ENCODE results near the gene GRB10.
"Not testable (repeated sequence)": the region's sequence is repeated elsewhere in the genome, so short reads cannot be mapped to it uniquely, and the experiment has no call there.

GRB10 gene

DNA sequence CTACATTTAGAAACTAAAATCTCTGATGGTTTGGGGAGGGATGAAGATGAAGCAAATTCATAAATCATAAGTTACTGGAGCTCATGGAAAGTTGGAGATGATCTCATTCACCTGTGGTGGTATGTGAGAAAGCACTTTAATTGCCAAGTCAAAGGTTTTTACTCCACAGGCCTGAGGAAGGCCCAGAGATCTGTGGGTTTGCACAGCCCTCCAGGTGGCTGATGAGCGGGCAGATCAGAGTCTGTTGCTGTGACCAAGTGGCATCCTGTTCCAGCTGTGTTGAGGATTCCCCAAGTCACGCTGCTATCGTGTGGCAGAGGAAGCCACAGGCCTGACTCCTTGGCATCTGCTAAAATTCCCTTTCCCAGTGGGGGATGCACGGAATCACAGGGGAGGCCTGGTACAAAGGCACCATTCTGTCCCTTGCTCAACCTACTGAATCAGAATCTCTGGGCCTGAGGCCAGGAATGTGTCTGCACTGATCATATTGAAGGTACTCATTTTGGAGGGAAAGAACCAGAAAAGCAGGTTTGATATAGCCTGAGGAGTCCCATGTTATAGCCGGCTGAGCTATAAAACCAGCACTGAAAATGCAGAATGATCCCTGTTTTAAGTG lies 197.8 kb downstream of the GRB10 start:
- DNase-seq (ENCODE audit: low read depth in 3 of 3) = no peak

GRCh38 chr7:50584386-50584785 lies 198.3 kb downstream of the GRB10 start:
- DNase-seq (ENCODE audit: low read depth in 3 of 3) = no peak

GRCh38 chr7:50583295-50583694 lies 199.4 kb downstream of the GRB10 start:
- DNase-seq (ENCODE audit: low read depth in 3 of 3) = not testable (repeated sequence)

GRCh38 chr7:50582271-50582670 lies 200.4 kb downstream of the GRB10 start:
- DNase-seq (ENCODE audit: low read depth in 3 of 3) = not testable (repeated sequence)

DNA sequence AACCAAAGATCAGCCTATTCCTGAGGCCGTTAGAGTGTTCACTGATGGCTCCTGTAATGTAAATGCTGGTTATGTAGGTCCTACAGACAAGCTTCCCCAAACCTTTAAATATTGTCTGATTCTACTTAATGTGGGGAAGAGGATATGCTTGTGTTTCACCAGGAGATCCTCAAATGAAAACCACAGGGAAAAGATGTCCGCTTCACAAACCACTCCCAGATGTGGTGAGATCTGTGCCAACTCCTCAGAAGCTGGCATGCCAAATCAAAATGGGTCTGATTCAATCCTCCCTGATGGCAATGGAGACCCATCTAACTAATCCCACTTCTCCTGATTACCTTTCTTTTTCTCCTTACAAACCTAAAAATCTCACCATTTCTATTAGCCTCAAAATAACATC lies 202.0 kb downstream of the GRB10 start:
- DNase-seq (ENCODE audit: low read depth in 3 of 3) = not testable (repeated sequence)

GRCh38 chr7:50580057-50580456 lies 202.6 kb downstream of the GRB10 start:
- DNase-seq (ENCODE audit: low read depth in 3 of 3) = no peak

GRCh38 chr7:50578105-50578504 lies 204.6 kb downstream of the GRB10 start:
- DNase-seq (ENCODE audit: low read depth in 3 of 3) = not testable (repeated sequence)

DNA sequence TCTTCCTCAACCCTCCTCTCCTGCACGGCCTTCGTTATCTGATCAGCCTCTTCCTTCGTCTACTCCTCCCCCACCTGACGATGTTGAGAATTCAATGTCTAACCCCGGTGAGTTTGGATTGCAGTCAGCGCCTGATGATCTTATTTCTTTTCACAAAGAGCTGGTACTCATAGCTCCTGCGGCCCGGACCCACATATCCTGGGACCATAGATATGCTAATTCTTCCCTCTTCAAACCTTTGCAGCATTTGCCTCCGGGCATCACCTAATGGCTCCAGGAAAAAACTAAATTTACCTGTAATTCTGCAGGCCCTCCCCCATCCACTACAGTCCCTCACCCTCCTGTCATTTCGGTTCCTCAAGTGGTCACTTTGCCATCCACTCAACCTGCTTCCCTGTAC lies 205.1 kb downstream of the GRB10 start:
- DNase-seq (ENCODE audit: low read depth in 3 of 3) = no peak

DNA sequence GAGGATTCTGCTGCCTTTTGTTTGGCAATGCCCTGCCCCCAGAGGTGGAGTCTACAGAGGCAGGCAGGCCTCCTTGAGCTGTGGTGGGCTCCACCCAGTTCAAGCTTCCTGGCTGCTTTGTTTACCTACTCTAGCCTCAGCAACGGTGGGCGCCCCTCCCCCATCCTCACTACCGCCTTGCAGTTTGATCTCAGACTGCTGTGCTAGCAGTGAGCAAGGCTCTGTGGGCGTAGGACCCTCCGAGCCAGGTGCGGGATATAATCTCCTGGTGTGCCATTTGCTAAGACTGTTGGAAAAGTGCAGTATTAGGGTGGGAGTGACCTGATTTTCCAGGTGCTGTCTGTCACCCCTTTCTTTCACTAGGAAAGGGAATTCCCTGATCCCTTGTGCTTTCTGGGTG lies 206.3 kb downstream of the GRB10 start:
- DNase-seq (ENCODE audit: low read depth in 3 of 3) = not testable (repeated sequence)

- DNase-seq (ENCODE audit: low read depth in 3 of 3) = no peak
These were observed 214.9 kb downstream of the GRB10 start for GRCh38 chr7:50567715-50568261.

GRCh38 chr7:50565977-50566376 lies 216.7 kb downstream of the GRB10 start:
- DNase-seq (ENCODE audit: low read depth in 3 of 3) = no peak

GRCh38 chr7:50565559-50565916 lies 217.2 kb downstream of the GRB10 start:
- DNase-seq (ENCODE audit: low read depth in 3 of 3) = no peak

- no peak for DNase-seq (ENCODE audit: low read depth in 3 of 3)
These were observed 217.8 kb downstream of the GRB10 start, which contains the start of gene DDC for GRCh38 chr7:50564640-50565558. DDC (minus strand) TSS chr7:50565405; CDS start chr7:50544085, 21,320 bp downstream.

- no peak for DNase-seq (ENCODE audit: low read depth in 3 of 3)
These were observed 218.5 kb downstream of the GRB10 start for GRCh38 chr7:50564171-50564570.

DNA sequence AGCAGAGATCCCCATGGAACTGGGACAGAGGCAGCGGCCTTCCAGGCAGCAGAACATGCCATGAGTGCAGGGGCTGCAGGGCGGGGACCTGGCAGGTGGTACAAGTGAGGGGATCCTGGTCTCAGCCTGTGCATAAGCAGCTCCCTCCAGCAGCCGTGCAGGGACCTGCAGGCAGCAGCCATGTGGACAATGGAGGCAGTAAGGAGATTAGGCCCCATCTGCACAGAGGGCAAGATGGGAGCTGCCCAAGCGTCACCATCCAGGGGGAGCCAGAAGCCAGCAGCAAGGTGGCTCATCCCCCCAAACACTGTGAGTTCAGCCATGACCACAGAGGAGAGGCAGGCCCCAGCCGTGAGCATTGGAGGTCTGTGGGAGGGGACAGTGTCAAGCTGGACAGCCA lies 220.6 kb downstream of the GRB10 start:
- DNase-seq (ENCODE audit: low read depth in 3 of 3) = no peak

GRCh38 chr7:50560865-50561351 lies 221.8 kb downstream of the GRB10 start:
- DNase-seq (ENCODE audit: low read depth in 3 of 3) = no peak

- no peak for DNase-seq (ENCODE audit: low read depth in 3 of 3)
These were observed 222.8 kb downstream of the GRB10 start for GRCh38 chr7:50559881-50560280.

GRCh38 chr7:50558294-50559053 lies 224.2 kb downstream of the GRB10 start:
- DNase-seq (ENCODE audit: low read depth in 3 of 3) = no peak

GRCh38 chr7:50557099-50557498 lies 225.6 kb downstream of the GRB10 start:
- DNase-seq (ENCODE audit: low read depth in 3 of 3) = no peak

DNA sequence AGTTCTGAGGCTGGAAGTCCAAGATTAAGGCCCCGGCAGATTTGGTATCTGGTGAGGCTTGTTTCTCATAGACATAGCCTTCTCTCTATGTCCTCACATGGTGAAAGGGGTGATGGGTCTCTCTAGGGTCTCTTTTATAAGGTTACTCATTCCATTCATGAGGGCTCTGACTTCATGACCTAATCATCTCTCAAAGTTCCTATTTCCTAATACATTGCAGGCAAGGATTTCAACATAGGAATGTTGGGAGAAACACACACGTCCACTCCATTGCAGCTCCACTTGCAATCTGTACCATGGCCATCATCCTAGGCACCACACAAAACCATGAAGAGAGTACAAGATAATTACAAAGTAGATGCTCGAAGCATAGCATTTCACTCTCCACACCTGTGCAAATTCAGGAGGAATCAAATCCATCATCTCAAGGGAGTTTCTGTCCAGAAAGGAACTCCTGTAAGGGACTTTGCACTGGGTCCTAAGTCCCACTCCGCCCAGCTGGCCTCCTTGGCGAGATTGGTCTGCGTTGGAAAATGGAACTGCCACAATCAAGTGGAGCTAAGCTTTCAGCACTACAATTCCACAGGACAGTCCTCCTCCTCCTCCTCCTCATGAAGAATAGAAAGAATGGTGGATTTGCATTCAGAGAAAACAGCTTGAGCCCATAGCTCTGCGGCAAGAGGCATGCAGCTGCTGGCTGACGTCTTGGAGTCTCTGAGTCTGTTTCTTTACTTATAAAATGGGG lies 226.3 kb downstream of the GRB10 start:
- no peak for DNase-seq (ENCODE audit: low read depth in 3 of 3)

DNA sequence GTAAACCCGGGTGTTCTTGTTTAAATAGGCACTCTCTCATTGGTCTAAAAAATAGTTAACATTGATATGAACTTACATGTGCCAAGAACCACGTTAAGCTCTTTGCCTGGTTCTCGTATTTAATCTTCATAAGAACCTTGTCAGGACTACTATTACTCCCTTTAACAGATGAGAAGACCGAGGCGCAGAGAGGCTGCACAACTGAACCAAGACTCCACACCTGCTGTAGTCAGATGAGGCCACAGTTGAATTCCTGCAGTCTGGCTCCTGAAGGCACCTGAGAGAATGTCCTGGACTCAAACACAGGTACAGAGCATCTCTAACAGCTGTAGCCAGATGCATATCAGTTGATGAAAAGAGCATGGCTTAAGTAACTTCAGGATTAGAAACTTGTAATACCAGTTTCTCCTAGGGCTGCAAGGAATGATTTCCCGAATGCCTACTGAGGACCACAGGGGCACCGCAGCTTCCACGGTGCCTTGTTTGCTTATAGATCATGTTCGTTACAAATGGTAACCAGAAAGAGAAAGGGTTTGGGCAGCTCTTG lies 227.0 kb downstream of the GRB10 start:
- DNase-seq (ENCODE audit: low read depth in 3 of 3) = no peak

Data from stimulated activated CD4-positive, alpha-beta T cell treated with anti-CD3 and anti-CD28 coated beads, TNF-alpha, amount 100 ng/mL, for 48 hours (primary cell).